KMS-11 (cell line): ENCODE results near the gene RANBP17.
A peak's percentile ranks its signal among the peaks of the same experiment; 100 is the strongest.

Experiments
- H2AFZ ChIP-seq: fragments of 200-600 bp; sonication (generic); 2 replicates; pipeline ENCODE4 v1.6.1; 2016; ENCODE audit warnings: antibody characterized with exemption, mixed run types, low read depth
- H3K27ac ChIP-seq: fragments of 200-600 bp; sonication (generic); 2 replicates; pipeline ENCODE4 v1.6.1; 2016; ENCODE audit warnings: mild to moderate bottlenecking, mixed run types
- H3K27me3 ChIP-seq: fragments of 200-600 bp; sonication (generic); 2 replicates; pipeline ENCODE4 v1.6.1; 2017; ENCODE audit warnings: mild to moderate bottlenecking, low read depth, mixed run types, moderate library complexity; ENCODE audit not compliant: insufficient read depth
- H3K36me3 ChIP-seq: fragments of 200-600 bp; sonication (generic); 2 replicates; pipeline ENCODE4 v1.6.1; 2017; ENCODE audit warnings: mild to moderate bottlenecking, mixed run types; ENCODE audit not compliant: insufficient read depth
- H3K4me1 ChIP-seq: fragments of 200-600 bp; sonication (generic); 2 replicates; pipeline ENCODE4 v1.6.1; 2016; ENCODE audit warnings: mild to moderate bottlenecking, low read depth, mixed run types; ENCODE audit not compliant: poor library complexity, severe bottlenecking
- H3K4me2 ChIP-seq: fragments of 200-600 bp; sonication (generic); 2 replicates; pipeline ENCODE4 v1.7.0; 2016; ENCODE audit warnings: mild to moderate bottlenecking, mixed run types
- H3K4me3 ChIP-seq: fragments of 200-600 bp; sonication (generic); IDR thresholded peaks from 2 replicates; pipeline ENCODE4 v1.6.1; 2017; ENCODE audit warnings: low read depth, low read length, mixed read lengths; ENCODE audit not compliant: insufficient read depth
- H3K79me2 ChIP-seq: fragments of 200-600 bp; sonication (generic); 2 replicates; pipeline ENCODE4 v1.6.1; 2016; ENCODE audit warnings: low read depth, mixed run types; ENCODE audit not compliant: insufficient read depth
- H3K9ac ChIP-seq: fragments of 200-600 bp; sonication (generic); 2 replicates; pipeline ENCODE4 v1.6.1; 2016; ENCODE audit warnings: mild to moderate bottlenecking, mixed run types
- H4K20me1 ChIP-seq: fragments of 200-600 bp; sonication (generic); 2 replicates; pipeline ENCODE4 v1.6.1; 2016; ENCODE audit warnings: mild to moderate bottlenecking, mixed run types; ENCODE audit not compliant: insufficient read depth
- CTCF ChIP-seq: fragments of 200-600 bp; sonication (generic); conservative IDR thresholded peaks from 2 replicates; pipeline ENCODE4 v1.6.1; 2017; ENCODE audit warnings: low read depth, mild to moderate bottlenecking, antibody characterized with exemption, low read length, moderate library complexity, mixed read lengths

The RANBP17 gene

DNA sequence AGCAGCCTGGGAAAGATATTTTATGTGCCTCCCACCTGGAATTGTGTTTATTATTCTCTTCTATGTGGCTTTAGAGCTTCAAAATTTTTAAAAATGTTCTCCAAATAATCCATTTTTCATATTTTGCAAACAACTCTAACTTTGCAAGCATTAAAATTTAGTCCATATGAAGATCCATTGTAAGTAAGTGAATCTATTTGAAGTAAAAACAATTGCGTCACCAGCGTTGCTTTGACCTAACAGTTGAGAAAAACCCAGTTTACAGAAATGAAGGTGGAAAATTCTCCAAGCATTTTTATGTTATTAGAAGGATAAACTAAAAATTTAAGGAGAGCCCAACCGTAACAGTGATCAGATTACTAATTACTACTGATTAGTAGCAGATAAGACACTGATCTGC lies 408.3 kb downstream of the RANBP17 start:
- Histone ChIP-seq H3K79me2 (no peaks in the 10 kb centered on the region), H3K27ac (no peak overlapping the region), H3K4me2 (no peak overlapping the region), H3K4me3 (no peak overlapping the region), H4K20me1 (no peaks in the 10 kb centered on the region), H3K4me1 (no peaks in the 10 kb centered on the region), H3K9ac (no peak overlapping the region), H3K36me3 (no peaks in the 10 kb centered on the region), H2AFZ (no peak overlapping the region), H3K27me3 (no peaks in the 10 kb centered on the region)
- no peak for TF ChIP-seq CTCF

- H3K4me2 ChIP-seq: no peak overlapping the region
- H3K36me3 ChIP-seq: no peaks in the 10 kb centered on the region
- H3K79me2 ChIP-seq: no peaks in the 10 kb centered on the region
- H3K4me3 ChIP-seq: no peak overlapping the region
- no peak for TF ChIP-seq CTCF
- H3K27ac ChIP-seq: no peak overlapping the region
- no peak overlapping the region for H2AFZ ChIP-seq
- H3K4me1 ChIP-seq: no peaks in the 10 kb centered on the region
- H3K9ac ChIP-seq: no peak overlapping the region
- H4K20me1 ChIP-seq: no peaks in the 10 kb centered on the region
- H3K27me3 ChIP-seq: no peaks in the 10 kb centered on the region
These were observed 410.0 kb downstream of the RANBP17 start for GRCh38 chr5:171271798-171272197.

- Histone ChIP-seq H4K20me1 (no peaks in the 10 kb centered on the region), H3K27me3 (no peaks in the 10 kb centered on the region), H3K27ac (no peak overlapping the region), H3K79me2 (no peaks in the 10 kb centered on the region), H2AFZ (no peak overlapping the region), H3K36me3 (no peaks in the 10 kb centered on the region), H3K4me1 (no peaks in the 10 kb centered on the region), H3K9ac (no peak overlapping the region), H3K4me3 (no peak overlapping the region), H3K4me2 (no peak overlapping the region)
- 0 out of 2 replicates have a peak, but pooled peaks have one; percentile 38 for TF ChIP-seq CTCF
These were observed 411.5 kb downstream of the RANBP17 start for GRCh38 chr5:171272996-171273970.

- no peak for TF ChIP-seq CTCF
- Histone ChIP-seq H4K20me1 (no peaks in the 10 kb centered on the region), H3K9ac (no peak overlapping the region), H3K27me3 (no peaks in the 10 kb centered on the region), H3K4me1 (no peaks in the 10 kb centered on the region), H2AFZ (no peak overlapping the region), H3K27ac (no peak overlapping the region), H3K4me2 (no peak overlapping the region), H3K79me2 (no peaks in the 10 kb centered on the region), H3K4me3 (no peak overlapping the region), H3K36me3 (no peaks in the 10 kb centered on the region)
These were observed 414.2 kb downstream of the RANBP17 start for GRCh38 chr5:171275841-171276544.
